ENCODE results near the gene NR2E1.
A peak's percentile ranks its signal among the peaks of the same experiment; 100 is the strongest.

Gene NR2E1

GRCh38 chr6:108167449-108168089, 1.7 kb downstream of the NR2E1 start:
- DNase-seq (ENCODE audit: low read depth), result no peak
- TF ChIP-seq CTCF (IDR thresholded peaks at IDR 0.05; ENCODE audit: insufficient read depth, low read depth, low read length, missing control alignments), result no peak
- no peak overlapping the region for H3K4me3 ChIP-seq (ENCODE audit: low read depth, low read length)

GRCh38 chr6:108168090-108168463, 2.3 kb downstream of the NR2E1 start:
- TF ChIP-seq CTCF (IDR thresholded peaks at IDR 0.05; ENCODE audit: insufficient read depth, low read depth, low read length, missing control alignments), result no peak
- no peak for DNase-seq (ENCODE audit: low read depth)
- H3K4me3 ChIP-seq (ENCODE audit: low read depth, low read length), result no peak overlapping the region

GRCh38 chr6:108168501-108169463, 3.0 kb downstream of the NR2E1 start:
- peak; percentile 30 for DNase-seq (ENCODE audit: low read depth)
- no peak overlapping the region for H3K4me3 ChIP-seq (ENCODE audit: low read depth, low read length)
- TF ChIP-seq CTCF (IDR thresholded peaks at IDR 0.05; ENCODE audit: insufficient read depth, low read depth, low read length, missing control alignments), result peak; percentile 15

- no peak for DNase-seq (ENCODE audit: low read depth)
- no peak overlapping the region for H3K4me3 ChIP-seq (ENCODE audit: low read depth, low read length)
- no peak for TF ChIP-seq CTCF (IDR thresholded peaks at IDR 0.05; ENCODE audit: insufficient read depth, low read depth, low read length, missing control alignments)
Measured at GRCh38 chr6:108169464-108170331, 3.9 kb downstream of the NR2E1 start.

GRCh38 chr6:108170332-108171290, 4.8 kb downstream of the NR2E1 start:
- DNase-seq (ENCODE audit: low read depth), result no peak
- H3K4me3 ChIP-seq (ENCODE audit: low read depth, low read length), result no peak overlapping the region
- TF ChIP-seq CTCF (IDR thresholded peaks at IDR 0.05; ENCODE audit: insufficient read depth, low read depth, low read length, missing control alignments), result no peak

All from GM12865 (cell line).